ENCODE data around the gene DTX1.
A peak's percentile ranks its signal among the peaks of the same experiment; 100 is the strongest.

DTX1 gene

DNA sequence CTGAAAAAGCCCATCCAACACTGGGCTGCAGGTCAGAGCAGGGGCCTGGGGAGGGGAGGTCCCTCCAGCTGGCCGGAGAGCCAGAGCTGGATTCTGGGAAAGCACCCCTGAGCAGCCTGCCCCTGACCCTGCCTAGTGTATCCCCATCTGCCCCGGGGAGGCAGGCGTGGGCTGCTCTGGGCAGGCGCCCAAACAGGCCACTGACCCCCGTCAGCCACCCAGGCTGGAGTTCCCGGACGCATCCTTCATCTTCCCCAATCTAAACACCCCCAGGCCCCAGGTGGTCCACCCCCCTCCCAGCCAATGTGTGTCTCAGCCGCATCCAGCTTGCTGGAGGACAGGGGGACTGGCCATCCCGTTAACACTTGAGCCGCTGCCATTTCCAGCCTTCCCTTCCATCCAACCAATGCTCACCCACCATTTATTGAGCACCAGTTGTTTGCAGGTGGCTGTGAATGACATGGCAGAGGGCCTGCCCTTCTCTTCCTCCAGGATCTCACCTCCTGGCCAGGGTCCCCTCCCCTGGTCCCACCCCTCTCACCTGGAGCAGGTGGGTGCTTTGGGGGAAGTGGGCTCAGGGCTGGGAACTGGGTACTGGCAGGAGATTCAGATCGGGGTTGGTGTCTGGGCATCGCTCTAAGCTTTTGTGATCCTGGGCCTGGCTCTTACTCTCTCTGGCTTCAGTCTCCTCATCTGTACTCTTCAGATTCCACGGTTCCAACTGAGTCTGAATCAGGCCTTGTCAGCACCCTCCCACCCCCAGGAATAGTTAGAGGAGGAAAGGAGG is 743 bp upstream of the DTX1 start:
- no peak for FAIRE-seq
- no peak for DNase-seq (ENCODE audit: low spot score)

DNA sequence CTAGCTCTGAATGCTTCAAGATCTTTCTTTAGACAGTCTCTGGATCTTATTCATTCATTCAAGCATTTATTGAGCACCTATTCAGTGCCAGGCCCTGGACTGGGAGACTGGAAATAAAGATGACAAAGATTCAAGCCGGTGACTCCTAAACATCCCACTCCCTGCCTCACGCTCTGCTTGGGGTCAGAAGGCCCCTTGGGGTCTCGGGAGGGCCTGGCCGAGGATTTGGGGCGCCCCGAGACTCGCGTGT is 224 bp upstream of the DTX1 start:
- DNase-seq (ENCODE audit: low spot score) (no peak), FAIRE-seq (no peak)

DNA sequence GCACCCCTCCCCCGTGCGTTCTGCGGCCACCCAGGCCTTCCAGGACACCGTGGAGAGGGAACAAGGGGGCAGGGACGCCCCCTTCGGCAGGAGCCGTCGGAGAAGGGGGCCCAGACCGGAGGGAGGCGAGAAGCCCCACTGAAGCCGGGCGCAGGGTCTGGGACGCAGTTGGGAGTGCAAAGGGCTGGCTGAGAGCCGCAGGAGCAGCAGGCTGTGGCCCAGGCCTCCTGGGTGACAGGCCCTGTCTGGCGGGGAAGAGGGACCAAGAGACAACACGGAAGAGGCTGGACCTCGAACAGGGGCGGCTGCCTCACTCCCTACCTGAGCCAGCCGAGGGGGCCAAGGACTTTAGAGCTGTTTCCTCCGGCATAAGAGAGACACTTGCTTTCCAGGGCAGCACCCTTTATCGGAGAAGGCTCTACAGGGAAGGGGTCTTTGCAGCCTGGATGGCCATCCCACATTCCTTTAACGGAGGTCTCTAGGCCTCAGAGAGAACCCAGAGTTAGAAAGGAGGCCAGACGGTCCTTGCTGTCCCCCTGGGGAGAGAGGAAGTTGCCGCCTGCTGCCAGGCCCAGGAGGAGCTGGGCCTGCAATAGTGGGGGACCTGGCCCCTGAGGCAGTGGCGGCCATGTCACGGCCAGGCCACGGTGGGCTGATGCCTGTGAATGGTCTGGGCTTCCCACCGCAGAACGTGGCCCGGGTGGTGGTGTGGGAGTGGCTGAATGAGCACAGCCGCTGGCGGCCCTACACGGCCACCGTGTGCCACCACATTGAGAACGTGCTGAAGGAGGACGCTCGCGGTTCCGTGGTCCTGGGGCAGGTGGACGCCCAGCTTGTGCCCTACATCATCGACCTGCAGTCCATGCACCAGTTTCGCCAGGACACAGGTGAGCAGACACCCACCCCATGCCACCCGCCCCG is 1.3 kb downstream of the DTX1 start:
- no peak for FAIRE-seq

DNA sequence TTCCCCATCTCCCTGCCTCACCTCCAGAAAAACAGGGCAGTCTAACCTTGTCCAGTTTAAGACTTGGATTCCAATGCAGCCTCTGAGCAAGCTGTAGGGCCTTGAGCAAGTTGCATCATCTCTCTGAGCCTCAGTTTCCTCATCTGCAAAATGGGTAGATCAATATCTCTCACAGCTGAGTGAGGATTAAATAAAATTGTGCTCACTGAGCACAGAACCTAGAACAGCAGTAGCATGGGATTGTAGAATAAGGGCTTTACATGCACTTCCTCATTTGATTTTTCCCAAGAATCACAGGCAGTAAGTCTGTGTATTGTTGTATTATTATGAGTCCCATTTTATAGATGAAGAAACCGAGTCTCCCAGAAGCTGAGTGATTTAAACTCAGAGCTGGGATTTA is 2.0 kb downstream of the DTX1 start:
- no peak for FAIRE-seq

More for the DNA sequence above, 1.3 kb downstream of the DTX1 start:
- DNase-seq (ENCODE audit: low spot score) = no peak

DNA sequence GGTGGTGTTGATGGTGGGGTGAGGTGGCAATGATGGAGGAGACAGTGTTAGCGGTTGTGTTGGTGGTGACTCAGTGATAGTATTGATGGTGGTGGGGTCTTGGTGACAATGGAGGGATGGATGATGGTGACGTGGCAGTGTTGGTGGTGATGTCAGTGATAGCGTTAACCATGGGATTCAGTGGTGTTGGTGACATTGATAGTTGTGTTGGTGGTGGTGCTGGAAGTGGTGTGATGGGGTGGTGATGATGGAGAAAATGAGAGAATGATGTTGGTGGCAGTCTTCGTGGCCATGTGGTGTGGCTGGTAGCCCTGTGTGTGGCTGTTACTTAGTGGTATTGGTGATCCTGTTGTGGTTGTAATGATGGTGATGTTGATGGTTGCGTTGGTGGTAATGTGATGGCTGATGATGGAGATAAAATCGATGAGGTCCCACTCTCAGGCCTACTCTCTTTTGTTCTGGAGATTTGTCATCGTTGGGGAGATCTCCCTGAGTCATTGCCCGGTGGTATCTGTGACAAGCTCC is 2.6 kb downstream of the DTX1 start:
- DNase-seq (ENCODE audit: low spot score) (no peak), FAIRE-seq (peak; percentile 67)

More for the DNA sequence above, 2.0 kb downstream of the DTX1 start:
- no peak for DNase-seq (ENCODE audit: low spot score)

DNA sequence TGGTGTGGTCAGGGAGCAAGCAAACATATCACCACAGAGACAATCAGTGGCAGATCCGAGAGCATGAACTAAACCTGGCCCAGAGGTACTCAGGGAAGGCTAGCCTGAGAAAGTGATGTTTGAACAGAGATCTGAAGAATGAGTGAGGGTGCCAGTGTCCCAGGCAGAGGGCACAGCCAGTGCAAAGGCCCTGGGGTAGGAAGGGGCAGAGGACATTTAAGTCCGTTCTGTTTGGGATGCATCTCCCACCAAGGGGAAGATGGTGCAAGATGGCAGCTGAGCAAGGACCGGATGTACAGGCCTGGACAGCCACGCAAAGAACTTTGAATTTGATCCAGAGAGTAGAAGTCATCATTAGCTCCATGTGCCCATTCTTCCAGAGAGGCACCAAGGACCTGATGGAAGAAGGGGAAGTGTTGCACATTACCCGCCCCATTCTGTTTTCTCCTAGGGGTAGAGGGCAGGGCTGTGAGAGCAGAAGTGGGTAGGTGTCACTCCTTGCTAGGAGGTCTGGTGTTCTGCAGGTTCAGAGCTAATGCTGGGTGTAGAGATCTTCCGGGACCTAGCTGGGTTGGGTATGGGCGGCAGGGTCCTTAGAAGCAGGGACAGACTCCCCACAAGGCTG is 3.9 kb downstream of the DTX1 start:
- DNase-seq (ENCODE audit: low spot score) (no peak), FAIRE-seq (no peak)

DNA sequence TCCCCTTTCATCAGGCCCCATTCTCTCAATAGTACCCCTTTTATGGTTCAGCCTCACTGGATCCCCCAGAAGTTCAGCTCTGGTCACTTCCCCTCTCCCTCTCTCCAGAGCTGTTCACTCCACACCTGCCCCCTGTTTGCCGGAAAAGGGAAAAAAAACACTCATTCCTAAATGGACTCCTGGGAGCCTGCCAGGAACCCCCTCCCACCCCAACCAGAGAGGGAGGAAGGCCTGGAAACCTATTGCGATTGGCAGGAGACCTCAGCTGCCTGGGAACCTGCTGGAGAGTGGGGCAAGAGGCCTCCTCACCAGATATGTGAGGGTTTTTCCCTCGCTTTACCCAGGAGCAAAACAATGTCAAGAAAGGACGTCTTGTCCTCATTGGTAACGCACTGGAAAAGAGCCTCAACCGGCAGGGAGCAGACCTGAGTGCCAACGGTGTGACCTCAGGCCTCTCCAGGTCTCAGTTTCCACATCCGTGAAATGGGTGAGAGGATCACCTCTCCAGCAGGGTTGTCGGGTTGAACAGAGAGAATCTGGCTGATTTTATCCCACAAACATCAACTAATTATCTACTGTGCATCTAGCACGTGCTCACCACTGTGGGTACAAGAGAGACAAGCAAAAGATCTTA is 4.6 kb downstream of the DTX1 start:
- DNase-seq (ENCODE audit: low spot score) = no peak
- no peak for FAIRE-seq

DNA sequence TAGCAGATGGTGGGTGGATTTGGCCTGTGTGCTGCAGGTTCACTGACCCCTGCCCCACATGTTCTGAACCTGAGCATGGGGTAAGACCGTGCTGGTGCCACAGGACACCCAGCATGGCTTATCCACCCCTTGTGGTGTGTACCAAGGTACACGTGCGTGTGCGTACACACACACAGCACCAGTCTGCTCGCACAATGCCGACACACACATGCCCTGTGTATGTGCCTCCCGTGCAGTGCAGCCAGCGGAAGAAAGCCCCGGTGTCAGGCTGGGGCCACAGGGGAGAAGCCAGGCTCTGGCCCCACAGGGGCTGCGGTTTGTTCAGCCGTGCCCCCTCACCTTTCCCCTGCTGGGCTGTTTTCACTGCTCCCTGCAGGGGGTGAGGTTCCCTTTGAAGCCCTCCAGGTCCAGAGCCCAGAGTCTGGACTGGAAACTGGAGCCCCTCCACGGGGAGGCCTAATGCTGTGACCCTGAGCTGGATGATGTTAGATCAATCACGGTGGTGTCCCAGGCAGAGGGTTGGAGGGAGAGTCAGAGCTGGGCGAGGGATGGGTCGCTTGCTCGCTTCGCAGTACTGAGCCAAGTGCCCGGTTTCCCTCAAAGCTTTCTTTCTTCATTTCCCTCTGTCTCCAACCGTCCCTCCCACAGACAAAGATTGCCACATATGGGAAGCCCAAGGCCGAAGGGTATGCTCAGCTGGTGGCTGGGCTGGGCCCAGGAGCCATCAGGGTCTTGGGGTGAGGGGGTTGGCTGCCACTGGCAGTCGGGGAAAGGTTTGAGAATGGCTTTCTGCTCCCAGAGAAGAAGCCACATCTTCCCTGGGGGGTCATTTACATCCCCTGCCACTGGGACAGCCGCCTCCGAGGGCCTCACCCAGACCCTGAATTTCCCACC is 6.2 kb downstream of the DTX1 start:
- FAIRE-seq = peak; percentile 63
- no peak for DNase-seq (ENCODE audit: low spot score)

DNA sequence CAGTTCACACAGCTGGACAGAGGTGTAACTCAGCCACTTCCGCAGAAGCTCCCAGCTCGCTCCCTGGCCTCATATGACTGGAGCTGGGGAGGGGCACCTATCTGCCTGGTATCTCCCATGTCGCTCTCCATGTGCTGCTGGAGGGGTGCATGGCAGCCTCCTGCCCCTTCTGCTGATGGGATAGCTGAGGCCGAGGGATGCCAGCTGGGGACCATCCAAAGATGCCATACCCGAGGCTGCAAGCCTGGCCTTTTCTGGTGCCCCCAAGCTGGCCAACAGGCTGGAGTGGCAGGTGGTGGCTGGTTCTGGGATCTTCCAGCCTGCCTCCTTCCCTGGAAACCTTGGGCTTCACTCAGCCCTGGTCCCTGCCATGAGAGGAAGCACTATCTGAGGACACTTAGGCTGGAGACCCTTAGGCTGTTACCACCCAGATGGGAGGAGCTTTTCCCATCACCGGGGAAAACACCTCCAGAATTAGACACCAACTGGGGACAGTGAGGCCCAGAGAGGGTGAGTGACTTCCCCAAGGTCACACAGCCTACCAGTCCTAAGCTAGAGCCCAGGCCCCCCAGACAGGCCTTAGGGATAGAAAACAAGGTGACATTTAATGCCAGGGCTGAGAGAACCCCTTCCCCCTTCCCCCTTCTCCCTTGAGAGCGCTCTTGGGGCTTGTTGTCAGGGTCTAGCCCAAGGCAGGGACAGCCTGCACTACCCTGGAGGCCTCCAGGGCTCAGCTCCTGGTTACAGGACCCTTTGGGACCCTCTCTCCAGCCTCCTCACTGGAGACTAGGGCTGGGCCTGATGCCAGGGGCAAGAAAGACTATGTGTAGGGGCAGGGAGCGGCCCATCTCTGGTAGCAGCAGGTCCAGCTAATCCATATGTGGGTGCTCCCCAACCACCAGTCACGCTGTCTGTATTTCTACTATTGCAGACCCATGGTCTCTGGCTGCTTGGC is 7.1 kb downstream of the DTX1 start:
- FAIRE-seq = no peak
- DNase-seq (ENCODE audit: low spot score) = no peak

DNA sequence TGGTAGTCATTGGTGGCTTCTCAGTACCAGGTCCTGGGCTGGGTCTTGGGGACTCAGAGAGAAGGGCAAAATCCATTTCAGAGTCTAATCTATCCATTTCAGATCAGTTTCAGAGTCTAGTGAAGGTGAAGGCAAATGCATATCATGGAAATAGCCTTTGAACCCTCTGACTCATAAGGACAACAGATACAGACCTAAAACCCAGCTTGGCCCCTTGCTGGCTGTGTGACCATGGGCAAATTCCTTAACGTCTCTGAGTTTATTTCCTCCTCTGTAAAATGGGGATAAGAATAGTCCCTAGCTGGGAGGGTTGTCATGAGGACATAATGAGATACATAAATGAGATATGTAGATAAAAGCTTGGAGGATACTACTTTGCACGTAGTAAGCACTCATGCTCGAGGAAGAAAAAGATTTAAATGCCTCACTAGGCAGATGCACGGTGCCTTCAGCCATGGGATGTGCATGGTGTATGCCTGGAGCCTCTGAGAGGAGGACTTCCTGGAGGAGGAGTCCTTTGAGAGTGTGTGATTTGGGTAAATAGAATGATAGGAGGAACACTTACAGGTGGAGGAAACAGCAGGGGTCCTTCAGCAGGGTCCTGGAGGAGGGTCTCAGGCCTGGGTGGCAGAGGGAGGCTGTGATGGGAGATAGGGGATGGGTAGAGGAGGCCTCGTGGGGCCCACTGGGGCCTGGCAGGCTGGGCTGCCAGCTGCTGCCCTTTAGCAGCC is 8.0 kb downstream of the DTX1 start:
- no peak for FAIRE-seq
- no peak for DNase-seq (ENCODE audit: low spot score)

DNA sequence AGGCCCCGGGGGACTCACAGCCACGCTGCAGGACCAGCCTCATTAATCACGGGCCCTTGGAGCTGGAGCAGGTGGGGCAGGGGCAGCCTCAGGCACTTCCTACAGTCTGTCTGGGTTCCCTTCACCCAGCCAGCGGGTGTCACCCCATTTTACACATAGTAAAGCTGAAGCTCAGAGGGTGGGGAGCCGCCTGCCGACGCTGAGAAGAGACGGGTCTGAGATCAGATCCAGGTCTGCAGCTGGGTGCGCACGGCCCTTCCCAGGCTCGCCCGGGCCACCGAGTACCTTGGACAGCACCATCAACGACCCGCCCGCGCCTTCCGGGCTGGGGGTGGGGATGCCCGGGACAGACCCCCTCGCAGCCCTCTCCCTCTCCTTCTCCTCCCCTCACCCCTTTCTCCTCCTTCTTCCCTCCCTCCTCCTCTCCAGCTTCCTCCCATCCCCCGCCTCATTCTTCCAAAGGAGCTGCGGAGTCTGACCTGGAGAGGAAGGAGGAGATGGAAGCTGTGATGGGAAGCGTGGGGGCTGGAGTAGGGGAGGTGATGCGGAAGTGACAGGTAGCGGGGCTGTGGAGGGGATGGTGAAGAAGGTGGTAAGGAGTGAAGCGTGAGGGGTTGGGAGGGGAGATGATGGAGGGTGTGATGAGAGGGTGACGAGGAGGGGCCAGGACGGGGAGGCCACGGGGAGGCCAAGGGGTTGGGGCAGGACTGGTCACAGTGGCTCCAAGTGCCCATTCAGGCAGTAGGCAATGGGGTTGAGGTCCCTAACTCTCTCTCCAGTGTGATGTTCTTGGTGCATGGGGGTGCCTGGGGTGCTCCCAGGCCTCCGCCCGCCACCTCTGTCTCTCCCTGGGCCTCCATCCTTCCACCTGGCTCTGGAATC is 8.8 kb downstream of the DTX1 start:
- no peak for FAIRE-seq

DNA sequence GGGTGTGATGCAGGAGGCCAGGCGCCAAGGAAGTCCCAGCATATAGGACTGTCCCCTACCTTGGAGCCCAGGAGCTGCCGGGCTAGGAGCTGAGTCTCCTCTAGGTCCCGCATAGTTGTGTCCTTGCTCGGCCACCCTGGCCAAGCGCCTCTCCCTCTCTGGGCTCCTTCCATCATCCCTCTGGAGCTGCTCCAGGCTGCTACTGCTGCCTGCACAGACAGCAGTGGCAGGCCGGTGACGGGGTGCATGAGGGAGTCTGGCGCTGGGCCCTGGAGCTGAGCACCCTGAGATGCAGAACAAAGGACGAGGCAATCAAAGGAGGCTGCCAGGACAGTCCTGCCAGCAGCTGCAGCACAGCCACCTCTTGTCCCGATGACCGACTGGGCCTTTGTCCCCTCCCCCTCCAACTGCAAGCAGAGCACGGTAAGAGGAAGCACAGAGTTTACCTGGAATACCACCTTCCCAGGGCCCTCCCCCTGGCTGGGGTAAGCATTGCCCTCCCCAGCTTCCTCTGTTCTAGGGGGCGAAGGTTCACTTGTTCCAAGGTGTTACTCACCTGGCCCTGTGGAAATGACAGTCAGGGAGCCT is 10.4 kb downstream of the DTX1 start:
- DNase-seq (ENCODE audit: low spot score) (no peak), FAIRE-seq (no peak)

More for the DNA sequence above, 8.8 kb downstream of the DTX1 start:
- peak; percentile 42 for DNase-seq (ENCODE audit: low spot score)

DNA sequence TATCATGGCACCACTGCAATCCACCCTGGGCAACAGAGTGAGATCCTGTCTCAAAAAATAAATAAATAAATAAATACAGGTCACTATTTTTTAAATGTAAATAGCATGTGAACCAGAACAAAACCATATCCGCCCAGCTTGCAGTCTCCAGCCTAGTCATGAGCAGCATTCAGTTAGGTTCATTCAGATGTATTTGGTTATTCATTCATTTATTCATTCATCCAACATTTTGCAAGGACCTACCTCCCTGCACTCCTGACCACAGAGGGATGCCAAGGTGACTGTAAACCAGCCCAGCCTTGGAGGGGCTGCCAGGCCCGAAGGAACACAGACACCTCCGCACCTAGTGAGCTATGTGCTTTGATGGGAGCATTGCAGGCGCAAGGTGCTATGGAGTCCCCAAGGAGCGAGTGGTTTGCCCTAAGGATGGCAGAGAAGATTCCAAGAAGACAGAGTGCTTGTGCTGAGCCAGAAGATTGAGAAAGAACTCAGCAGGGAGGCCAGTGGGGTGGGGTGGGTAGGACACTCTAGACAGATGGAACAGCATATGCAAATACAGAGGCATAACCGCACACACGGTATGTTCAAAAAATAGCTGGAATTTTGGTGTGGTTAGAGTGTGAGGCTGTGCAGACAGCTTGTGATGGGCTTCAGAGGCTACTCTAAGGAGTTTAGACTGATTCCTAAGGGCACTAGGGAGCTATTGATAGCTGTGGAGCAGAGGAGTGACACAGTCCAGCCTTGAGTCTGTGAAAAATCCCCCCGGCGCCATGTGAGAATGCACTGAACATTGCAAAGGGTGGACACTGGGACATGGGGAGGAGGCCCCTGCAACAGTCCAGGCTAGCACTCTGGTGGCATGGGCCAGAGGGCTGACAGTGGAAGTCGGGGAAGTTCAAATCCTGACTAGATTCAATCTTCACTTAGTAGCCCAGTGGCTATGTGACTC is 11.7 kb downstream of the DTX1 start:
- no peak for FAIRE-seq
- DNase-seq (ENCODE audit: low spot score) = no peak

DNA sequence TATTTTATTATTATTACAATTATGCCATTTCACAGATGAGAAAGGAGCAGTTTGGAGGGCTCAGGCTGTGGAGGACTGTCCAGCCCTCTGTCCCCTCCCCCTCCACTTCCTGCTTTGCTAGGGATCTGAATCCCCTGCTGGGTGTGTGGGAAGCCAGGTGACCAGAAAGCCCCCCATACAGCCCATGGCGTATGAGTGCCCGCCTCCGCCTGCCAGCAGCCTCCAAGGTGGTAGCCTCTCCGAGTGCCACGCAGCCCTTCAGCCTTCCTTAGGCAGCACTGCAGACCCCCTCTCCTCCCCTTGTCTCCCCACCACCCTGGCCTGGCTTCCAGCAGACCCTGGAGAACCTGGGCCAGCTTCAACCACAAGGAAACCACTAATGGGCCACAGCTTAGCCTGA is 12.6 kb downstream of the DTX1 start:
- no peak for FAIRE-seq
- no peak for DNase-seq (ENCODE audit: low spot score)

DNA sequence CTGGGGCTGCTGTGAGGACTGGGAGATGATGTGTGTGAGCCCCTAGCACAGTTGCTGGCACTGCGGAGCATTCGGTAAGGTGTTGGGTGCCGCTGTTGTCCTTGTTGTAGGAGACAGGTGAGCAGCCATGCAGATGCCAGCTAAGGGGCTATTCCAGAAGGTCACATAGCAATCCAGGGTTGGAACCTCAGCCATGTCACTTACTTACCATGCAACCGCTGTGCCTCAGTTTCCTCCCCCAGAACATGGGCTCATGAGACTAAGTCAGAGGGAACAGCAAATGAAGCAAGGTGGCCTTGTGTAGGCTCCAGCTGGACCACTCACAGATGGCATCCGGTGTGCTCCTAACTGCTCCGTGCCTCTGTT is 13.2 kb downstream of the DTX1 start:
- FAIRE-seq (no peak), DNase-seq (ENCODE audit: low spot score) (no peak)

Measured in urothelium cell line (cell line).